Measurements from ENCODE around the gene STEAP2. TPM values are rescaled to one million over a fixed set of nuclear protein-coding genes. Genes with fewer than 3 reads are reported as not detected.

The STEAP2 gene
- total and polyA plus RNA-seq, 4 donors: 3.1 to 73.2 (median 27.2) TPM

DNA sequence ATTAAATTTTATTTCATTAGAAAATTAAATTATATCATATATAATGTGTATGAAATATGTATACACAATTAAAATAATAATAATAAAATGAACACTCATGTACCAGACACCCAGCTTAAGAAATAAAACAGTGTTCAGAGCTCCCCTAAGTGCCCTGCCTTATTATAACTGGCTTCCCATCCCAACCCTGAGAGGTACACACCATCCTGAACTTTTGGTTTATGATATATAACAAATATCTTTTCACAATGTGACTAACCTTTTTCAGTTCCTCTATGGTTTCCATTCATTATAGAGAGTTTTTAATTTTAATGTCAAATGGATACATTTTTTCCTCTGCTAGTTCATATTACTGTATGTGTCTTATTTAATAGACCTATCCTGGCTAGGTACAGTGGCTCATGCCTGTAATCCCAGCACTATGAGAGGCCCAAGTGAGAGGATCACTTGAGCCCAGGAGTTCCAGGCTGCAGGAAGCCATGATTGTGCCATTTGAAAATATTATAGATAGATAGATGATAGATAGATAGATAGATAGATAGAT lies 24.0 kb upstream of the STEAP2 start:
- no peak overlapping the region for H3K27ac ChIP-seq (ENCODE audit: low read depth in 1 of 2, low read length in 2 of 2)

DNA sequence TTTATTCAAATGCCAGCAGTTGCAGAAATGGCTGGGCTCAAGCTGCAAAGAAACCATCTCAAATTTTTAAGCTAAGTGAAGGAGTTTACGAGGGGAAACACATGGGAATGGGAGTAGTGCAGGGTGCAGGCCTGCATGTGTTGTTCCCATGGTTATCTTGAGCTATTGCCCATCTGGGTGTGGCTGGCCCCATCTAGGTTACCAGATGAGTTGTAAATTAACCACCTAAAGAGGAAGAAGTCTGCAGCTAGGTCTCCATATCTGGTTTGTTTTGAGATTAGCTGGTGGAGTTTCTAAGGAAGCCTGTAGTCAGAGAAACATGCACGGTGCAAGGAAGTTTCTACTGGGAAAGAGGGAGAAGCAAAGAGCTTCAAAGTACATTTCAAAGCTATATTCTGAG lies 23.3 kb upstream of the STEAP2 start:
- no peak for ATAC-seq (ENCODE audit: low FRiP score)
- no peak overlapping the region for H3K27ac ChIP-seq (ENCODE audit: low read depth in 1 of 2, low read length in 2 of 2)
- 65 to 73% methylated on average over 2 of the region's 2 CpGs for WGBS, 2 donors
- H3K4me1 ChIP-seq (ENCODE audit: control insufficient read depth in 1 of 2, insufficient read depth in 2 of 2, low read length in 2 of 2): no peaks in the 10 kb centered on the region
- H3K27me3 ChIP-seq (ENCODE audit: control insufficient read depth in 1 of 2, insufficient read depth in 2 of 2, low read length in 1 of 2): no peaks in the 10 kb centered on the region
- intact Hi-C loops (cut with DNase I): no loop called here
- no peak for DNase-seq
- no peaks in the 10 kb centered on the region for H3K36me3 ChIP-seq (ENCODE audit: control insufficient read depth in 1 of 2, insufficient read depth in 2 of 2, low read length in 1 of 2)
- no peaks in the 10 kb centered on the region for H3K9me3 ChIP-seq (ENCODE audit: control insufficient read depth, low read length)
- H3K4me3 ChIP-seq (ENCODE audit: low read length in 2 of 2): no peak overlapping the region

More for the DNA sequence above, 24.0 kb upstream of the STEAP2 start:
- no peak for DNase-seq
- no peaks in the 10 kb centered on the region for H3K9me3 ChIP-seq (ENCODE audit: control insufficient read depth, low read length)
- no peaks in the 10 kb centered on the region for H3K27me3 ChIP-seq (ENCODE audit: control insufficient read depth in 1 of 2, insufficient read depth in 2 of 2, low read length in 1 of 2)
- intact Hi-C loops (cut with DNase I): no loop called here
- H3K36me3 ChIP-seq (ENCODE audit: control insufficient read depth in 1 of 2, insufficient read depth in 2 of 2, low read length in 1 of 2): no peaks in the 10 kb centered on the region
- no peak overlapping the region for H3K4me3 ChIP-seq (ENCODE audit: low read length in 2 of 2)
- no peaks in the 10 kb centered on the region for H3K4me1 ChIP-seq (ENCODE audit: control insufficient read depth in 1 of 2, insufficient read depth in 2 of 2, low read length in 2 of 2)
- no peak for ATAC-seq (ENCODE audit: low FRiP score)

DNA sequence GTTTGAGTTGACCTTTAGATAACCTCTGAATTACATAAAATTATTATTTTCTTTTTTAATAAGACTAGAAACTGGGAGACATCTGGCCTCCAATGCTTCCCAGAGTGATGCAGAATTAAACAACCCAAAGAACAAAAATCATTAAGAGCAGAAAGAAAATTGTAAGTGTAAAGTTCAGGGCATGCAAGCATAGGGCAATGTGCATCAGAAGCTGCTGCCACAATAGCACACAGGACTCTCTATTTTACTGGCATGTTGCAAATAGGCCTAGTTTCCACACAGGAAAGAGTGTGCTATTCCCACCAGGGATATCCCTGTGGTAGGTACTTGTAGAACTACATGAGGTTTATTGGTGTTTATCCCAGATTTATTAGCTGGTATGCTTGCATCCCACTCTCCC lies 20.5 kb upstream of the STEAP2 start:
- Histone ChIP-seq H3K27me3 (ENCODE audit: control insufficient read depth in 1 of 2, insufficient read depth in 2 of 2, low read length in 1 of 2) (no peaks in the 10 kb centered on the region), H3K4me1 (ENCODE audit: control insufficient read depth in 1 of 2, insufficient read depth in 2 of 2, low read length in 2 of 2) (peaks cover 0 to 1% of the 10 kb centered on the region in 2 donors), H3K9me3 (ENCODE audit: control insufficient read depth, low read length) (no peaks in the 10 kb centered on the region), H3K4me3 (ENCODE audit: low read length in 2 of 2) (no peak overlapping the region), H3K36me3 (ENCODE audit: control insufficient read depth in 1 of 2, insufficient read depth in 2 of 2, low read length in 1 of 2) (no peaks in the 10 kb centered on the region), H3K27ac (ENCODE audit: low read depth in 1 of 2, low read length in 2 of 2) (no peak overlapping the region)
- intact Hi-C loops (cut with DNase I): no loop called here
- ATAC-seq (ENCODE audit: low FRiP score): no peak
- no peak for DNase-seq

GRCh38 chr7:90191648-90192047 lies 19.9 kb upstream of the STEAP2 start:
- Histone ChIP-seq H3K9me3 (ENCODE audit: control insufficient read depth, low read length) (no peaks in the 10 kb centered on the region), H3K4me1 (ENCODE audit: control insufficient read depth in 1 of 2, insufficient read depth in 2 of 2, low read length in 2 of 2) (peaks cover 0 to 1% of the 10 kb centered on the region in 2 donors), H3K4me3 (ENCODE audit: low read length in 2 of 2) (no peak overlapping the region), H3K27me3 (ENCODE audit: control insufficient read depth in 1 of 2, insufficient read depth in 2 of 2, low read length in 1 of 2) (no peaks in the 10 kb centered on the region), H3K36me3 (ENCODE audit: control insufficient read depth in 1 of 2, insufficient read depth in 2 of 2, low read length in 1 of 2) (no peaks in the 10 kb centered on the region), H3K27ac (ENCODE audit: low read depth in 1 of 2, low read length in 2 of 2) (no peak overlapping the region)
- intact Hi-C loops (cut with DNase I): no loop called here
- 87 to 89% methylated on average over 1 of the region's 1 CpG for WGBS, 2 donors
- DNase-seq (no peak), ATAC-seq (ENCODE audit: low FRiP score) (no peak)

DNA sequence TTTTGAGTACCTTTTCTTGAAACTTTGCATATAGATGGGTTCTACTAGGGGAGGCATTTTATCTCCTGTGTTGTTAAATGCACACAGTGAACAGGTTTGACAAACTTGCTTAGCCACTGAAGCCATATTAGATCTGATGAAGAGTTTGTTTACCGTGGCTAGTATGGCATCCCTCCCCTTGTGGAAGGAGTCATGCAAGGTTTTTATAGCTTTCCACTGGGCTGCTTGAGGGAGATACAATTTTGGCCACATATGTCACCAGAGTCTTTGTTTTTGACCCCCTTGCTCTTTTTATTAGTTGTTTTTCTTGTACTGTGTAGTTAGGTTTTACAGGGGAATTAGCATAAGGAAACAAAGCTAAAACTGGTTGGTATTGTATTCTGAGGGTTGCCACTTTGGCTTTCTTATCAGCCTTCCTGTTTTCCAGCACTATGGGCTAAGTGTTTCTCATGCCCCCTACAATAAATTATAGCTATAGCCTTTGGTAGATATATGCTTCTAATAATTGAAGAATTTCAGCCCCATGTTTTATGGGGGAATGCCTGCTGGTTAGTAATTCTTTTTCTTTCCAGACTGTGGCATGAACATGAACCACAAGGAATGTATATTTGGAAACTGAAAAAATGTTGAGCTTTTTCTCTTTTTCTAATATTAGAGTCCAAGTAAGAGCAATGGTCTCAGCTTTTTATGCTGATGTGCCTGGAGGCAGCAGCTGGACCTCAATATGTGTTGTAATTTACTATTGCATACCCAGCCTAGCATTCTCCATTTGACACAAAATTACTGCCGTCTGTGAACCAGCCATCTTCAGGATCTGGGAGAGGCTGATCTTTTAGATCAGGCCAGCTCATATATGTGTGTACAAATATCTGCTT lies 18.4 kb upstream of the STEAP2 start:
- Histone ChIP-seq H3K4me3 (ENCODE audit: low read length in 2 of 2) (no peak overlapping the region), H3K4me1 (ENCODE audit: control insufficient read depth in 1 of 2, insufficient read depth in 2 of 2, low read length in 2 of 2) (peaks cover 0 to 1% of the 10 kb centered on the region in 2 donors), H3K36me3 (ENCODE audit: control insufficient read depth in 1 of 2, insufficient read depth in 2 of 2, low read length in 1 of 2) (no peaks in the 10 kb centered on the region), H3K27me3 (ENCODE audit: control insufficient read depth in 1 of 2, insufficient read depth in 2 of 2, low read length in 1 of 2) (no peaks in the 10 kb centered on the region), H3K27ac (ENCODE audit: low read depth in 1 of 2, low read length in 2 of 2) (no peak overlapping the region), H3K9me3 (ENCODE audit: control insufficient read depth, low read length) (no peaks in the 10 kb centered on the region)
- peak; percentile 19 for ATAC-seq (ENCODE audit: low FRiP score)
- intact Hi-C loops (cut with DNase I): no loop called here
- DNase-seq: no peak
- WGBS, 2 donors: 18 to 59% methylated on average over 2 of the region's 2 CpGs

- DNase-seq (no peak), ATAC-seq (ENCODE audit: low FRiP score) (no peak)
- intact Hi-C loops (cut with DNase I): no loop called here
- Histone ChIP-seq H3K27me3 (ENCODE audit: control insufficient read depth in 1 of 2, insufficient read depth in 2 of 2, low read length in 1 of 2) (no peaks in the 10 kb centered on the region), H3K36me3 (ENCODE audit: control insufficient read depth in 1 of 2, insufficient read depth in 2 of 2, low read length in 1 of 2) (no peaks in the 10 kb centered on the region), H3K9me3 (ENCODE audit: control insufficient read depth, low read length) (no peaks in the 10 kb centered on the region), H3K4me3 (ENCODE audit: low read length in 2 of 2) (no peak overlapping the region), H3K27ac (ENCODE audit: low read depth in 1 of 2, low read length in 2 of 2) (no peak overlapping the region), H3K4me1 (ENCODE audit: control insufficient read depth in 1 of 2, insufficient read depth in 2 of 2, low read length in 2 of 2) (peaks cover 0 to 1% of the 10 kb centered on the region in 2 donors)
- 79 to 90% methylated on average over 10 of the region's 10 CpGs for WGBS, 2 donors
These were observed 16.4 kb upstream of the STEAP2 start for GRCh38 chr7:90194911-90195809.

DNA sequence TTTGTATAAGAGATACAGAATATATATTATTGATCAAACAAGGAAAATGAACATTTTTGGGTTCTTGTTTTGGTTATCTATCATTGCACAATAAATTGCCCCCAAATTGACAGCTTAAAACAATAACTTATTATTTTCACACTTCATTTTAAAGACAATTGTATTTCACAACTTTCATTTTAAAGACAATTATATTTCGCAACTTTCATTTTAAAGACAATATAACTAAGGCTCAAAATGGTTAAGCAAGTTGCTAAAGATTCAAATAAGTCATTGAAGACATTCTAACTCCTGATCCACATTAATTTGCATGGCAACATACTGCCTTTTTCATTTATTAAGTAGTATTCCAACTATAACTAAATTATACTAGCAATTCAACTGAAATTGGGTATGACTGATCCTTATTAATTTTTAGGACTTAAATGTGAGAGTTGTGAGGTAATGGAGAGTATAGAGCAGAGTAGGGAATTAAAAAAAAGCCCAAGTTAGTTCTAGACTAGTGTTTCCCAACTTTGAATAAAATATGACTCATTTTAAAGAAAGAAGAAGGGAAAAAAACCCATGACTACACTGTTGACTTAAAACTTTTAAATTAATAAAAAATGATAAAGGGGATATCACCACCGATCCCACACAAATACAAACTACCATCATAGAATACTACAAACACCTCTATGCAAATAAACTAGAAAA lies 9.9 kb upstream of the STEAP2 start:
- no peaks in the 10 kb centered on the region for H3K27me3 ChIP-seq (ENCODE audit: control insufficient read depth in 1 of 2, insufficient read depth in 2 of 2, low read length in 1 of 2)
- H3K9me3 ChIP-seq (ENCODE audit: control insufficient read depth, low read length): no peaks in the 10 kb centered on the region
- H3K27ac ChIP-seq (ENCODE audit: low read depth in 1 of 2, low read length in 2 of 2): no peak overlapping the region
- H3K36me3 ChIP-seq (ENCODE audit: control insufficient read depth in 1 of 2, insufficient read depth in 2 of 2, low read length in 1 of 2): no peaks in the 10 kb centered on the region
- intact Hi-C loops (cut with DNase I): no loop called here
- no peaks in the 10 kb centered on the region for H3K4me1 ChIP-seq (ENCODE audit: control insufficient read depth in 1 of 2, insufficient read depth in 2 of 2, low read length in 2 of 2)
- ATAC-seq (ENCODE audit: low FRiP score) (no peak), DNase-seq (no peak)
- WGBS, 2 donors: 91 to 92% methylated on average over 2 of the region's 2 CpGs
- H3K4me3 ChIP-seq (ENCODE audit: low read length in 2 of 2): no peak overlapping the region

GRCh38 chr7:90207956-90208355 lies 3.6 kb upstream of the STEAP2 start:
- no peaks in the 10 kb centered on the region for H3K36me3 ChIP-seq (ENCODE audit: control insufficient read depth in 1 of 2, insufficient read depth in 2 of 2, low read length in 1 of 2)
- no peak for ATAC-seq (ENCODE audit: low FRiP score)
- H3K4me1 ChIP-seq (ENCODE audit: control insufficient read depth in 1 of 2, insufficient read depth in 2 of 2, low read length in 2 of 2): no peaks in the 10 kb centered on the region
- no peaks in the 10 kb centered on the region for H3K9me3 ChIP-seq (ENCODE audit: control insufficient read depth, low read length)
- DNase-seq: no peak
- H3K27ac ChIP-seq (ENCODE audit: low read depth in 1 of 2, low read length in 2 of 2): no peak overlapping the region
- no peak overlapping the region for H3K4me3 ChIP-seq (ENCODE audit: low read length in 2 of 2)
- 92 to 100% methylated on average over 1 of the region's 1 CpG for WGBS, 2 donors
- H3K27me3 ChIP-seq (ENCODE audit: control insufficient read depth in 1 of 2, insufficient read depth in 2 of 2, low read length in 1 of 2): no peaks in the 10 kb centered on the region
- intact Hi-C loops (cut with DNase I): no loop called here
